ENCODE data around the gene ALX1.

The ALX1 gene

GRCh38 chr12:85325442-85325841 is 45.4 kb downstream of the ALX1 start:
- Histone ChIP-seq H3K9me2 (replicated peaks; ENCODE audit: control insufficient read depth, low read length) (no peaks in the 10 kb centered on the region), H3K4me1 (ENCODE audit: control insufficient read depth, low read length) (no peaks in the 10 kb centered on the region), H3K79me2 (ENCODE audit: control insufficient read depth, low read length) (no peaks in the 10 kb centered on the region), H3K9me3 (ENCODE audit: control insufficient read depth, insufficient read depth, low read length) (no peaks in the 10 kb centered on the region), H4K20me1 (ENCODE audit: control insufficient read depth, insufficient read depth, low read depth, low read length) (no peaks in the 10 kb centered on the region), H3K4me3 (ENCODE audit: low read length) (no peak overlapping the region), H3K36me3 (ENCODE audit: control insufficient read depth, low read length) (no peaks in the 10 kb centered on the region), H3K27ac (ENCODE audit: low read depth, low read length) (no peak overlapping the region), H3F3A (ENCODE audit: control insufficient read depth, insufficient read depth) (no peaks in the 10 kb centered on the region), H3K27me3 (ENCODE audit: control insufficient read depth, low read length) (peaks cover 2% of the 10 kb centered on the region; the same call in 1 of the 2 replicates), H3K4me2 (ENCODE audit: low read length) (no peak overlapping the region)
- TF ChIP-seq EZH2phosphoT487 (IDR thresholded peaks at IDR 0.05; ENCODE audit: borderline replicate concordance, low read length) (no peak), CTCF (IDR thresholded peaks at IDR 0.05; ENCODE audit: low read depth, low read length, poor library complexity, severe bottlenecking) (no peak)

GRCh38 chr12:85329913-85330312 is 49.9 kb downstream of the ALX1 start:
- no peaks in the 10 kb centered on the region for H3K9me3 ChIP-seq (ENCODE audit: control insufficient read depth, insufficient read depth, low read length)
- no peaks in the 10 kb centered on the region for H4K20me1 ChIP-seq (ENCODE audit: control insufficient read depth, insufficient read depth, low read depth, low read length)
- H3K9me2 ChIP-seq (replicated peaks; ENCODE audit: control insufficient read depth, low read length) = no peaks in the 10 kb centered on the region
- TF ChIP-seq CTCF (IDR thresholded peaks at IDR 0.05; ENCODE audit: low read depth, low read length, poor library complexity, severe bottlenecking) = no peak
- no peak for TF ChIP-seq EZH2phosphoT487 (IDR thresholded peaks at IDR 0.05; ENCODE audit: borderline replicate concordance, low read length)
- H3K79me2 ChIP-seq (ENCODE audit: control insufficient read depth, low read length) = no peaks in the 10 kb centered on the region
- no peak overlapping the region for H3K4me2 ChIP-seq (ENCODE audit: low read length)
- H3K27ac ChIP-seq (ENCODE audit: low read depth, low read length) = no peak overlapping the region
- H3K4me3 ChIP-seq (ENCODE audit: low read length) = no peak overlapping the region
- H3K4me1 ChIP-seq (ENCODE audit: control insufficient read depth, low read length) = no peaks in the 10 kb centered on the region
- H3K27me3 ChIP-seq (ENCODE audit: control insufficient read depth, low read length) = peaks cover 5% of the 10 kb centered on the region; the same call in 1 of the 2 replicates
- H3F3A ChIP-seq (ENCODE audit: control insufficient read depth, insufficient read depth) = no peaks in the 10 kb centered on the region
- H3K36me3 ChIP-seq (ENCODE audit: control insufficient read depth, low read length) = no peaks in the 10 kb centered on the region

- Histone ChIP-seq H3K4me3 (ENCODE audit: low read length) (no peak overlapping the region), H3F3A (ENCODE audit: control insufficient read depth, insufficient read depth) (no peaks in the 10 kb centered on the region), H4K20me1 (ENCODE audit: control insufficient read depth, insufficient read depth, low read depth, low read length) (no peaks in the 10 kb centered on the region), H3K9me2 (replicated peaks; ENCODE audit: control insufficient read depth, low read length) (no peaks in the 10 kb centered on the region), H3K27me3 (ENCODE audit: control insufficient read depth, low read length) (no peaks in the 10 kb centered on the region), H3K4me1 (ENCODE audit: control insufficient read depth, low read length) (no peaks in the 10 kb centered on the region), H3K27ac (ENCODE audit: low read depth, low read length) (no peak overlapping the region), H3K4me2 (ENCODE audit: low read length) (no peak overlapping the region), H3K9me3 (ENCODE audit: control insufficient read depth, insufficient read depth, low read length) (no peaks in the 10 kb centered on the region), H3K36me3 (ENCODE audit: control insufficient read depth, low read length) (no peaks in the 10 kb centered on the region), H3K79me2 (ENCODE audit: control insufficient read depth, low read length) (no peaks in the 10 kb centered on the region)
- TF ChIP-seq CTCF (IDR thresholded peaks at IDR 0.05; ENCODE audit: low read depth, low read length, poor library complexity, severe bottlenecking) (no peak), EZH2phosphoT487 (IDR thresholded peaks at IDR 0.05; ENCODE audit: borderline replicate concordance, low read length) (no peak)
Observed at GRCh38 chr12:85348779-85349178, 68.8 kb downstream of the ALX1 start.
